ENCODE data around the gene RAD50. TPM values are rescaled to one million over a fixed set of nuclear protein-coding genes. Genes with fewer than 3 reads are reported as not detected.

The RAD50 gene
- 27.6 to 35.7 TPM (median 29.8 TPM) in 5 replicates for total RNA-seq (2022; extraction: Qiagen RNA extraction; ENCODE audit: low read depth)

GRCh38 chr5:132556763-132557477, at the start of gene RAD50:
TSS of gene RAD50 (plus strand) at chr5:132556977. CDS start at chr5:132557325, 348 bp downstream.

GRCh38 chr5:132543472-132544201, 13.1 kb upstream of the RAD50 start, which contains the start of gene IL5:
TSS of gene IL5 (minus strand) at chr5:132543522. CDS start at chr5:132543478, 44 bp downstream.

GRCh38 chr5:132657676-132658380, 101.1 kb downstream of the RAD50 start, which contains the start of gene IL13:
TSS of gene IL13 (plus strand) at chr5:132658173. CDS start at chr5:132658187, 14 bp downstream.

GRCh38 chr5:132673939-132674630, 117.3 kb downstream of the RAD50 start, which contains the start of gene IL4:
TSS of gene IL4 (plus strand) at chr5:132673989. CDS start at chr5:132674051, 62 bp downstream.

Other genes starting within 250 kb of the RAD50 start
- 16.0 to 19.7 TPM (median 16.9 TPM) in 5 replicates for gene SLC22A5, start 187.3 kb upstream of the RAD50 start, total RNA-seq (2022; extraction: Qiagen RNA extraction; ENCODE audit: low read depth)
- 32.4 to 38.0 TPM (median 36.1 TPM) in 5 replicates for gene IRF1, start 66.2 kb upstream of the RAD50 start, total RNA-seq (2022; extraction: Qiagen RNA extraction; ENCODE audit: low read depth)
- gene IL5, start 13.5 kb upstream of the RAD50 start, total RNA-seq (2022; extraction: Qiagen RNA extraction; ENCODE audit: low read depth): not detected in 5 replicates
- gene IL13, start 101.2 kb downstream of the RAD50 start, total RNA-seq (2022; extraction: Qiagen RNA extraction; ENCODE audit: low read depth): 0.07 TPM in 1 of 5 replicates, not detected in the others
- gene IL4, start 117.0 kb downstream of the RAD50 start, total RNA-seq (2022; extraction: Qiagen RNA extraction; ENCODE audit: low read depth): not detected in 5 replicates
- gene KIF3A, start 180.6 kb downstream of the RAD50 start, total RNA-seq (2022; extraction: Qiagen RNA extraction; ENCODE audit: low read depth): 7.4 to 14.0 TPM (median 9.6 TPM) in 5 replicates
- gene CCNI2, start 190.4 kb downstream of the RAD50 start, total RNA-seq (2022; extraction: Qiagen RNA extraction; ENCODE audit: low read depth): 0.09 to 0.36 TPM (median 0.11 TPM) in 4 of 5 replicates, not detected in the other
- 17.3 to 21.5 TPM (median 18.5 TPM) in 5 replicates for gene SEPTIN8, start 220.3 kb downstream of the RAD50 start, total RNA-seq (2022; extraction: Qiagen RNA extraction; ENCODE audit: low read depth)